Keratinocyte (primary cell): ENCODE results near the gene LILRB2. TPM values are rescaled to one million over a fixed set of nuclear protein-coding genes. Genes with fewer than 3 reads are reported as not detected.
"Not testable (repeated sequence)": the region's sequence is repeated elsewhere in the genome, so short reads cannot be mapped to it uniquely, and the experiment has no call there.

Experiments used
- DNase-seq: peaks from one replicate; pipeline ENCODE4 v3.0.0-alpha.2; 2011; ENCODE audit warnings: low read depth, missing footprints, low spot score
- FAIRE-seq: peaks from 2 replicates; lab custom pipeline; 2011; peaks lifted over from hg19 to GRCh38; lab: Jason Lieb, UNC
- H2AFZ ChIP-seq: 2 replicates; pipeline ENCODE4 v1.6.0; 2012; ENCODE audit warnings: low read length, control low read depth, inconsistent platforms; ENCODE audit not compliant: control insufficient read depth
- H3K27ac ChIP-seq: 2 replicates; pipeline ENCODE4 v1.5.1; 2011; ENCODE audit warnings: low read length; ENCODE audit not compliant: control insufficient read depth, insufficient read depth
- H3K27me3 ChIP-seq: 3 replicates; pipeline ENCODE4 v1.6.0; 2011; ENCODE audit warnings: low read length; ENCODE audit not compliant: control insufficient read depth, insufficient read depth; ENCODE audit errors: extremely low read depth
- H3K36me3 ChIP-seq, 2 experiments: 2 replicates in 1 of 2; 3 replicates in 1 of 2; pipeline ENCODE4 v1.5.1; 2011; ENCODE audit warnings: low read length in 2 of 2, mild to moderate bottlenecking in 1 of 2; ENCODE audit not compliant: control insufficient read depth in 2 of 2, insufficient read depth in 2 of 2; ENCODE audit errors: extremely low read depth in 1 of 2
- H3K4me1 ChIP-seq: 3 replicates; pipeline ENCODE4 v1.5.1; 2011; ENCODE audit warnings: low read length; ENCODE audit not compliant: control insufficient read depth, insufficient read depth; ENCODE audit errors: extremely low read depth
- H3K4me2 ChIP-seq: 3 replicates; pipeline ENCODE4 v1.6.0; 2011; ENCODE audit warnings: low read depth, low read length; ENCODE audit not compliant: control insufficient read depth, insufficient read depth; ENCODE audit errors: extremely low read depth
- H3K4me3 ChIP-seq, 3 experiments: fragments of 200-600 bp in 1 of 3; sonication (generic) in 1 of 3; 2 replicates in 2 of 3; 3 replicates in 1 of 3; pipeline ENCODE4 v1.5.1; 2011 to 2016; ENCODE audit warnings: low read length in 3 of 3, mild to moderate bottlenecking in 3 of 3, control low read depth in 2 of 3, inconsistent platforms in 1 of 3, low read depth in 1 of 3, mixed read lengths in 1 of 3, mixed run types in 1 of 3, moderate library complexity in 1 of 3; ENCODE audit not compliant: control insufficient read depth in 2 of 3, insufficient read depth in 2 of 3; ENCODE audit errors: extremely low read depth in 1 of 3
- H3K79me2 ChIP-seq: 2 replicates; pipeline ENCODE4 v1.6.0; 2012; ENCODE audit warnings: low read length; ENCODE audit not compliant: control insufficient read depth, insufficient read depth
- H3K9ac ChIP-seq: 3 replicates; pipeline ENCODE4 v1.6.0; 2011; ENCODE audit warnings: low read length; ENCODE audit not compliant: control insufficient read depth, insufficient read depth; ENCODE audit errors: extremely low read depth
- H3K9me1 ChIP-seq: 3 replicates; pipeline ENCODE4 v1.6.0; 2011; ENCODE audit warnings: low read length; ENCODE audit not compliant: control insufficient read depth, insufficient read depth; ENCODE audit errors: extremely low read depth
- H3K9me3 ChIP-seq: 2 replicates; pipeline ENCODE4 v1.5.1; 2012; ENCODE audit warnings: low read depth, low read length; ENCODE audit not compliant: control insufficient read depth
- H4K20me1 ChIP-seq: 3 replicates; pipeline ENCODE4 v1.6.0; 2011; ENCODE audit warnings: low read length; ENCODE audit not compliant: control insufficient read depth, insufficient read depth; ENCODE audit errors: extremely low read depth
- EZH2 ChIP-seq: IDR thresholded peaks from one replicate; pipeline ENCODE4 v1.6.1; 2012; ENCODE audit warnings: inconsistent platforms, mild to moderate bottlenecking, low read length, moderate library complexity
- dilution Hi-C: fragments of 300-500 bp; cut with MboI; formaldehyde crosslinking; loops from one replicate; pipeline ENCODE4 v1.7.0; 2020; ENCODE audit warnings: low sequenced_read_pairs; ENCODE audit not compliant: extremely low pct_ligation_motif_present
- polyA plus RNA-seq, 5 experiments: library from polyadenylated mRNA; depleted of rRNA in 3 of 5; stranded (reverse) in 3 of 5; stranded (forward) in 1 of 5; unstranded in 1 of 5; fragments of >200 nt; gene quantifications; 1 replicate in 1 of 5; 2 replicates in 3 of 5; 3 replicates in 1 of 5; pipeline versions ENCODE4 v1.2.1 to v1.2.3, GENCODE V29; 2011 to 2012; ENCODE audit warnings: missing spikeins in 2 of 5, low read depth in 1 of 5, low replicate concordance in 1 of 5
- TF ChIP-seq, protein P1 (sequence below), 3 experiments: IDR thresholded peaks in 1 of 3; conservative IDR thresholded peaks in 1 of 3; optimal IDR thresholded peaks in 1 of 3; 2 replicates in 2 of 3; 3 replicates in 1 of 3; pipeline versions ENCODE3 to v1.5.1; 2011; ENCODE audit warnings: low read length in 3 of 3, mild to moderate bottlenecking in 3 of 3, moderate library complexity in 2 of 3, control low read depth in 1 of 3, inconsistent platforms in 1 of 3; ENCODE audit not compliant: insufficient read depth in 2 of 3; ENCODE audit errors: extremely low read depth in 1 of 3

The LILRB2 gene
- polyA plus RNA-seq, 1 donor (not counting 4 experiments of a cell fraction or from before 2014, with no cell fraction given), result not detected

DNA sequence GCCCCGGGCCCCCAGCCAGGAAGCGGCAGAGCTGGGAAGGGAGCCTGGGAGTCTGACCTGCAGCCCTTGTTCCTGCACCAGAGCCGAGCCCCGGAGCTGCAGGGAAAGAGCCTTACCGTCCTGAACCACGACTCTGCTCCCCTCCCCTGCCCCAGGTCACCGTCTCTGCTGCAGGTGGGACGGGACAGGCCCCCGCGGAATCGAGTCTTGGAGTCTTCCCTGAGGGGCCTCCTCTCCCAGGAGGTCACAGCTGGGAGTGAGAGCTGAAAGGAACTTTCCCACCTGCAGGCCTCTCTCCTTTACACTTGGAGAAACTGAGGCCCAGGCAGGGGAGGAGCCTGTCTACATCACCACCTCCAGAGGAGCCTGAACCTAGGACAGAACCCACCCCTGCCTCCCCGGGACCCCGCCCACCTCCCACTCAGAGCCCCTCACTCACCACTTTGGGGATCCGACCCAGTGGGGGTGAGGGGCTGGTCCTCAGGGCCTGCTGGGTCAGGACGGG, 3.7 kb downstream of the LILRB2 start:
- DNase-seq, H4K20me1 ChIP-seq, H2AFZ ChIP-seq, H3K4me1 ChIP-seq, H3K9ac ChIP-seq, H3K4me3 ChIP-seq, H3K4me2 ChIP-seq, H3K9me1 ChIP-seq, H3K27ac ChIP-seq, H3K9me3 ChIP-seq, H3K36me3 ChIP-seq, H3K27me3 ChIP-seq, H3K79me2 ChIP-seq, FAIRE-seq, dilution Hi-C loops: not testable (repeated sequence)

DNA sequence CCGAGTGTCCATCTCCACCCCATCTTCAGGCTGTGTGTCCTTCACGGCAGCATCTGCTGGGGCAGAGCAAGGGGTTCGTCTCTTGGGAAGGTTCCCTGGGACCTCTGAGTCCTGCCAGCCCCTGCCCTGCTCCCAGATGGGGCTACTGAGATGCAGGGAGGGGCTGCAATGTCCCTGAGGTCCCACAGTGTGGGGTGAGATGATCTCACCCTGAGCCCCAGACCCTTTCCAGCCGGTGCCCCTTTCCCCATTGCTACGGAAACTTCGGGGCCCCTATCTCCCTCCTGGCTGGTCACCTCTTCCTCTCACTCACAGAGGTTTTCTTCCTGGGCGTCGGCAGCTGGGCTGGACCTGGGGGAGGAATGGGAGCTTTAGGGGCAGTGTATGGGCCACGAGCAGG, 5.0 kb downstream of the LILRB2 start:
- Histone ChIP-seq H3K9me1 (no peaks in the 10 kb centered on the region), H3K27me3 (no peaks in the 10 kb centered on the region), H3K4me1 (no peaks in the 10 kb centered on the region), H3K9ac (no peak overlapping the region), H3K4me3 (no peak overlapping the region), H3K27ac (no peak overlapping the region), H3K4me2 (no peak overlapping the region), H3K9me3 (no peaks in the 10 kb centered on the region), H3K79me2 (no peaks in the 10 kb centered on the region), H4K20me1 (no peaks in the 10 kb centered on the region), H3K36me3 (no peaks in the 10 kb centered on the region), H2AFZ (no peak overlapping the region)
- DNase-seq, result no peak
- dilution Hi-C loops, result no loop called here
- no peak for FAIRE-seq
- TF ChIP-seq EZH2, result no peak
- TF ChIP-seq, protein P1, sequence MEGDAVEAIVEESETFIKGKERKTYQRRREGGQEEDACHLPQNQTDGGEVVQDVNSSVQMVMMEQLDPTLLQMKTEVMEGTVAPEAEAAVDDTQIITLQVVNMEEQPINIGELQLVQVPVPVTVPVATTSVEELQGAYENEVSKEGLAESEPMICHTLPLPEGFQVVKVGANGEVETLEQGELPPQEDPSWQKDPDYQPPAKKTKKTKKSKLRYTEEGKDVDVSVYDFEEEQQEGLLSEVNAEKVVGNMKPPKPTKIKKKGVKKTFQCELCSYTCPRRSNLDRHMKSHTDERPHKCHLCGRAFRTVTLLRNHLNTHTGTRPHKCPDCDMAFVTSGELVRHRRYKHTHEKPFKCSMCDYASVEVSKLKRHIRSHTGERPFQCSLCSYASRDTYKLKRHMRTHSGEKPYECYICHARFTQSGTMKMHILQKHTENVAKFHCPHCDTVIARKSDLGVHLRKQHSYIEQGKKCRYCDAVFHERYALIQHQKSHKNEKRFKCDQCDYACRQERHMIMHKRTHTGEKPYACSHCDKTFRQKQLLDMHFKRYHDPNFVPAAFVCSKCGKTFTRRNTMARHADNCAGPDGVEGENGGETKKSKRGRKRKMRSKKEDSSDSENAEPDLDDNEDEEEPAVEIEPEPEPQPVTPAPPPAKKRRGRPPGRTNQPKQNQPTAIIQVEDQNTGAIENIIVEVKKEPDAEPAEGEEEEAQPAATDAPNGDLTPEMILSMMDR (optimal IDR thresholded peaks at IDR 0.05 in 1 of 3, IDR thresholded peaks at IDR 0.05 in 1 of 3, conservative IDR thresholded peaks at IDR 0.05 in 1 of 3; ENCODE audit: extremely low read depth in 1 of 3, insufficient read depth in 2 of 3, low read length in 3 of 3), result no peak

DNA sequence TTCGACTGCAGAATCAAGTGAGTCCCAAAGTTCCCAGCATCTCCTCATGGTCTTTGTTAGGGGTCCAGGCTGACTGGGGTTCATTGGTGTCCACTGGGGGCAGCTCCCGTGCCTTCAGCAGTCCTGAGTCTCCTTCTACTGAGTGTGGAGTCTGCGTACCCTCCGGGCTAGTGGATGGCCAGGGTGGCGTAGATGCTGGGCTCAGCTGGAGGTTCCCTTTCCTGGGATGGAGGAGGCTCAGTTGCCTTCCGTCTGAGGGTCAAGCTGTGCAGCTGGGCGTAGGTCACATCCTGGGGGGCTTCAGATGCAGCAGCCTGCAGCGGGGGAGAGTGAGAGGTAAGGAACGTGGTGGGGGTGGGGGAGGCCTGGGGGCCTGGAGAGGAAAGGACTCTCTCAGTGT, 6.4 kb downstream of the LILRB2 start:
- H3K9me1 ChIP-seq, H3K9ac ChIP-seq, H3K4me3 ChIP-seq, H3K27ac ChIP-seq, H3K4me2 ChIP-seq, DNase-seq, H3K79me2 ChIP-seq, H3K9me3 ChIP-seq, H3K36me3 ChIP-seq, H3K4me1 ChIP-seq, FAIRE-seq, H2AFZ ChIP-seq, H3K27me3 ChIP-seq, H4K20me1 ChIP-seq, dilution Hi-C loops: not testable (repeated sequence)
